GM23338 (cell line): ENCODE measurements around the gene SNX32. TPM values are rescaled to one million over a fixed set of nuclear protein-coding genes. Genes with fewer than 3 reads are reported as not detected.

Experiments
- ATAC-seq: fragments of 200-7000 bp; cut with Tn5 transposase; 3 replicates; pipeline ENCODE4 v1.9.1; 2020
- DNase-seq: peaks from one replicate; pipeline ENCODE4 v3.0.0-alpha.2; 2015; ENCODE audit warnings: low spot score
- H2AFZ ChIP-seq: fragments of 200-600 bp; sonication (generic); 2 replicates; pipeline ENCODE4 v1.8.0; 2016; ENCODE audit warnings: antibody characterized with exemption, mild to moderate bottlenecking, moderate library complexity
- H3F3A ChIP-seq: fragments of 200-600 bp; sonication (generic); replicated peaks from 2 replicates; pipeline ENCODE4 v1.8.0; 2017; ENCODE audit warnings: antibody characterized with exemption, mixed run types, low read depth
- H3K27ac ChIP-seq: fragments of 200-600 bp; sonication (generic); 2 replicates; pipeline ENCODE4 v1.6.1; 2016; ENCODE audit warnings: low read depth
- H3K27me3 ChIP-seq: fragments of 200-600 bp; sonication (generic); 2 replicates; pipeline ENCODE4 v1.8.0; 2016; ENCODE audit warnings: mild to moderate bottlenecking, mixed run types, moderate library complexity; ENCODE audit not compliant: insufficient read depth
- H3K36me3 ChIP-seq: fragments of 200-600 bp; sonication (generic); 2 replicates; pipeline ENCODE4 v1.8.0; 2016; ENCODE audit warnings: mild to moderate bottlenecking; ENCODE audit not compliant: insufficient read depth
- H3K4me1 ChIP-seq: fragments of 200-600 bp; sonication (generic); 2 replicates; pipeline ENCODE4 v1.8.0; 2016; ENCODE audit warnings: mild to moderate bottlenecking, moderate library complexity; ENCODE audit not compliant: insufficient read depth
- H3K4me2 ChIP-seq: fragments of 200-600 bp; sonication (generic); 2 replicates; pipeline ENCODE4 v1.7.1; 2017; ENCODE audit warnings: mixed run types
- H3K4me3 ChIP-seq: fragments of 200-600 bp; sonication (generic); 2 replicates; pipeline ENCODE4 v1.6.1; 2016; ENCODE audit warnings: mixed run types
- H3K79me2 ChIP-seq: fragments of 200-600 bp; sonication (generic); replicated peaks from 2 replicates; pipeline ENCODE4 v1.8.0; 2017; ENCODE audit warnings: mild to moderate bottlenecking; ENCODE audit not compliant: insufficient read depth
- H3K9me2 ChIP-seq: fragments of 200-600 bp; sonication (generic); 2 replicates; pipeline ENCODE4 v1.8.0; 2017; ENCODE audit not compliant: insufficient read depth
- H4K20me1 ChIP-seq: fragments of 200-600 bp; sonication (generic); replicated peaks from 2 replicates; pipeline ENCODE4 v1.8.0; 2017; ENCODE audit warnings: mild to moderate bottlenecking; ENCODE audit not compliant: insufficient read depth
- H3K27ac Mint-ChIP-seq: 2 replicates; pipeline ENCODE4 v1.8.0; 2020; ENCODE audit warnings: inconsistent platforms, mild to moderate bottlenecking, moderate library complexity, mixed read lengths
- H3K27me3 Mint-ChIP-seq: 3 replicates; pipeline ENCODE4 v1.8.0; 2022; ENCODE audit warnings: low read depth, mild to moderate bottlenecking, moderate library complexity, mixed read lengths, inconsistent platforms; ENCODE audit not compliant: insufficient read depth, poor library complexity
- H3K36me3 Mint-ChIP-seq: 3 replicates; pipeline ENCODE4 v1.8.0; 2021; ENCODE audit warnings: low read depth, mild to moderate bottlenecking, inconsistent platforms, moderate library complexity, mixed read lengths
- H3K4me1 Mint-ChIP-seq: 3 replicates; pipeline ENCODE4 v1.8.0; 2020; ENCODE audit warnings: mild to moderate bottlenecking, inconsistent platforms, mixed read lengths
- H3K4me3 Mint-ChIP-seq: 3 replicates; pipeline ENCODE4 v1.8.0; 2021; ENCODE audit warnings: moderate library complexity, mild to moderate bottlenecking, inconsistent platforms, mixed read lengths
- H3K9me3 Mint-ChIP-seq: 3 replicates; pipeline ENCODE4 v1.8.0; 2020; ENCODE audit warnings: moderate library complexity, mild to moderate bottlenecking, inconsistent platforms, mixed read lengths
- CREB1 ChIP-seq: fragments of 250-450 bp; sonication (Bioruptor Pico); IDR thresholded peaks from 2 replicates; pipeline ENCODE4 v1.5.0; 2020; ENCODE audit warnings: low read depth, mild to moderate bottlenecking, moderate library complexity
- NANOG ChIP-seq: IDR thresholded peaks from 2 replicates; pipeline ENCODE4 v1.6.1; 2016; ENCODE audit warnings: antibody characterized with exemption, borderline replicate concordance
- POLR2AphosphoS5 ChIP-seq: IDR thresholded peaks from 2 replicates; pipeline ENCODE4 v1.6.1; 2016; ENCODE audit warnings: antibody characterized with exemption, low read depth
- polyA plus RNA-seq: library from polyadenylated mRNA; unstranded; fragments of >200 nt; fragmentation: Nextera tagmentation; extraction: Ambion mirVana; gene quantifications from 2 replicates; pipeline ENCODE4 v1.2.1, GENCODE V29; 2016
- total RNA-seq: library from RNA; depleted of rRNA; stranded (reverse); fragments of >200 nt; shearing (Covaris generic); gene quantifications from 2 replicates; pipeline ENCODE4 v1.2.3, GENCODE V29; 2014
- TF ChIP-seq, protein P1 (sequence below): IDR thresholded peaks from one replicate; pipeline ENCODE4 v1.6.1; 2018; ENCODE audit warnings: antibody characterized with exemption; ENCODE audit not compliant: unreplicated experiment
- TF ChIP-seq, protein P2 (sequence below), 2 experiments: fragments of 200-600 bp in 1 of 2; sonication (generic) in 1 of 2; conservative IDR thresholded peaks; 2 replicates each; pipeline versions ENCODE4 v1.5.1 to v1.6.1; 2016 to 2017; ENCODE audit warnings: antibody characterized with exemption in 2 of 2, low read depth in 2 of 2, mild to moderate bottlenecking in 2 of 2, moderate library complexity in 1 of 2

The SNX32 gene
- total and polyA plus RNA-seq, 2 experiments from 2014 or later = 0.49 to 1.2 TPM

DNA sequence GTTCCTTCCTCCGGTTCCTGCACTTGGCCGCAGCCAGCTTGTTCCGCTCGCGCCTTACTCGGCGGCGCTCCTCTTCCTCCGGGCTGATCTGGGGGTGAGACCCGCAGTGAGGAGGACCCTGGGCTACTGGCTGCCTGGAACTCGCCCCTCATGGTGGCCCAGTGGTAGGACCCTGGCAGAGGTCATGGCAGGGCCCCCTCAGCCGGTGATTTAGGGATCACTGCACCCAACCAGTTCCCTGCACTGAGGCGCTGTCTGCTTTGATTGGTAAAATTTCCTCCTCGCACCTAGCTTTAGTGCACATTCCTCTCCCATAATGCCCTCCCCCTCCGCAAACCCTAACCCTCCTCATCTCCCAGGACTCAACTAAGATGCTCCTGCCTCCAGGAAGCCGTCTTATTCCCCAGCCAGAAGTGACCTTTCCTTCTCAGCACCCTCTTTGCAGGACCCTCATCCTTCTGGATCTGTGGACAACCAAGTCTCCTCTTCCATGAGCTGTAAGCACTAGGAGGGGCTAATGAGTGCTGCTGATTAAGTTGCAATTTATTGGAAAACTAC lies 60.4 kb downstream of the SNX32 start:
- H3K9me3 Mint-ChIP-seq = peaks cover 2% of the 10 kb centered on the region; the same call in 1 of the 3 replicates
- Histone ChIP-seq H3K4me2 (no peak overlapping the region), H3K27ac (no peak overlapping the region), H3K4me3 (no peak overlapping the region), H3K27me3 (peaks cover 36% of the 10 kb centered on the region), H3K36me3 (no peaks in the 10 kb centered on the region), H3K79me2 (peaks cover 4% of the 10 kb centered on the region), H3K9me2 (no peaks in the 10 kb centered on the region), H2AFZ (no peak overlapping the region), H3F3A (peaks cover 25% of the 10 kb centered on the region), H3K4me1 (peaks cover 30% of the 10 kb centered on the region), H4K20me1 (peaks cover 7% of the 10 kb centered on the region)
- H3K27ac Mint-ChIP-seq = no peak overlapping the region
- peaks cover 9% of the 10 kb centered on the region for H3K36me3 Mint-ChIP-seq
- DNase-seq (no peak), ATAC-seq (no peak)
- peak overlapping the region; percentile 38; the same call in 1 of the 3 replicates for H3K4me3 Mint-ChIP-seq
- H3K4me1 Mint-ChIP-seq = peaks cover 34% of the 10 kb centered on the region
- H3K27me3 Mint-ChIP-seq = peaks cover 47% of the 10 kb centered on the region
- TF ChIP-seq, protein P1, sequence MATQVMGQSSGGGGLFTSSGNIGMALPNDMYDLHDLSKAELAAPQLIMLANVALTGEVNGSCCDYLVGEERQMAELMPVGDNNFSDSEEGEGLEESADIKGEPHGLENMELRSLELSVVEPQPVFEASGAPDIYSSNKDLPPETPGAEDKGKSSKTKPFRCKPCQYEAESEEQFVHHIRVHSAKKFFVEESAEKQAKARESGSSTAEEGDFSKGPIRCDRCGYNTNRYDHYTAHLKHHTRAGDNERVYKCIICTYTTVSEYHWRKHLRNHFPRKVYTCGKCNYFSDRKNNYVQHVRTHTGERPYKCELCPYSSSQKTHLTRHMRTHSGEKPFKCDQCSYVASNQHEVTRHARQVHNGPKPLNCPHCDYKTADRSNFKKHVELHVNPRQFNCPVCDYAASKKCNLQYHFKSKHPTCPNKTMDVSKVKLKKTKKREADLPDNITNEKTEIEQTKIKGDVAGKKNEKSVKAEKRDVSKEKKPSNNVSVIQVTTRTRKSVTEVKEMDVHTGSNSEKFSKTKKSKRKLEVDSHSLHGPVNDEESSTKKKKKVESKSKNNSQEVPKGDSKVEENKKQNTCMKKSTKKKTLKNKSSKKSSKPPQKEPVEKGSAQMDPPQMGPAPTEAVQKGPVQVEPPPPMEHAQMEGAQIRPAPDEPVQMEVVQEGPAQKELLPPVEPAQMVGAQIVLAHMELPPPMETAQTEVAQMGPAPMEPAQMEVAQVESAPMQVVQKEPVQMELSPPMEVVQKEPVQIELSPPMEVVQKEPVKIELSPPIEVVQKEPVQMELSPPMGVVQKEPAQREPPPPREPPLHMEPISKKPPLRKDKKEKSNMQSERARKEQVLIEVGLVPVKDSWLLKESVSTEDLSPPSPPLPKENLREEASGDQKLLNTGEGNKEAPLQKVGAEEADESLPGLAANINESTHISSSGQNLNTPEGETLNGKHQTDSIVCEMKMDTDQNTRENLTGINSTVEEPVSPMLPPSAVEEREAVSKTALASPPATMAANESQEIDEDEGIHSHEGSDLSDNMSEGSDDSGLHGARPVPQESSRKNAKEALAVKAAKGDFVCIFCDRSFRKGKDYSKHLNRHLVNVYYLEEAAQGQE = no peak
- no peak for TF ChIP-seq POLR2AphosphoS5
- TF ChIP-seq, protein P2, sequence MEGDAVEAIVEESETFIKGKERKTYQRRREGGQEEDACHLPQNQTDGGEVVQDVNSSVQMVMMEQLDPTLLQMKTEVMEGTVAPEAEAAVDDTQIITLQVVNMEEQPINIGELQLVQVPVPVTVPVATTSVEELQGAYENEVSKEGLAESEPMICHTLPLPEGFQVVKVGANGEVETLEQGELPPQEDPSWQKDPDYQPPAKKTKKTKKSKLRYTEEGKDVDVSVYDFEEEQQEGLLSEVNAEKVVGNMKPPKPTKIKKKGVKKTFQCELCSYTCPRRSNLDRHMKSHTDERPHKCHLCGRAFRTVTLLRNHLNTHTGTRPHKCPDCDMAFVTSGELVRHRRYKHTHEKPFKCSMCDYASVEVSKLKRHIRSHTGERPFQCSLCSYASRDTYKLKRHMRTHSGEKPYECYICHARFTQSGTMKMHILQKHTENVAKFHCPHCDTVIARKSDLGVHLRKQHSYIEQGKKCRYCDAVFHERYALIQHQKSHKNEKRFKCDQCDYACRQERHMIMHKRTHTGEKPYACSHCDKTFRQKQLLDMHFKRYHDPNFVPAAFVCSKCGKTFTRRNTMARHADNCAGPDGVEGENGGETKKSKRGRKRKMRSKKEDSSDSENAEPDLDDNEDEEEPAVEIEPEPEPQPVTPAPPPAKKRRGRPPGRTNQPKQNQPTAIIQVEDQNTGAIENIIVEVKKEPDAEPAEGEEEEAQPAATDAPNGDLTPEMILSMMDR (conservative IDR thresholded peaks at IDR 0.05; ENCODE audit: low read depth in 2 of 2) = 0 out of 4 replicates have a peak, but pooled peaks of 1 of the 2 experiments have one; percentile 3

DNA sequence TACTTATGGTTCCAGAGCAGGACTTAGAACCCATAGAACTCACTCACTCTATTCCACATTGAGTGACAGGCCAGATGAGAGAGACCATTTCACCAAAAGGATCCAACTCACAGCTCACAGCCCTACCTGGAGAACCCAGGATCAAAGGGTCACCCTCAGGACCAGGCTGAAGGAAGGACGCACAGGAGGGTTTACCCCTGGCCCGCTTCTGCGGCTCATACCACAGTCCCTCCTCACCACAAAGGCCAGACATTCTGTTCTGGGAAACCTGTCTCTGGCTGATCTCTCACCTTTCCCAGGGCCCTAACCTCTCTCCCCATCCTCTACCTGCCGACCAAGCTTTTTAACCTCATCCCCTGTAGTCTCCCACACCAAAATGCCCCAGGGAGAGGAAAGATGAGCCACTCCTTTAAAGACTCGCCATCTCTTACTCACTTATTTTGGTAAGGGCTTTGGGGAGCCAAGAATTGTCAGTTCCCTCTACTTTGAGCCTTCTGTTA lies 61.8 kb downstream of the SNX32 start:
- Mint-ChIP-seq H3K36me3 (peaks cover 9% of the 10 kb centered on the region), H3K4me3 (no peak overlapping the region; the same call in 2 of the 3 replicates), H3K4me1 (peaks cover 22% of the 10 kb centered on the region), H3K9me3 (peaks cover 2% of the 10 kb centered on the region; the same call in 1 of the 3 replicates), H3K27me3 (peaks cover 40% of the 10 kb centered on the region), H3K27ac (no peak overlapping the region)
- Histone ChIP-seq H3K27me3 (peaks cover 34% of the 10 kb centered on the region), H3K27ac (no peak overlapping the region), H3K4me1 (peaks cover 19% of the 10 kb centered on the region), H3F3A (peaks cover 15% of the 10 kb centered on the region), H3K79me2 (peaks cover 4% of the 10 kb centered on the region), H4K20me1 (peaks cover 7% of the 10 kb centered on the region), H3K4me3 (no peak overlapping the region), H3K4me2 (no peak overlapping the region), H2AFZ (no peak overlapping the region), H3K36me3 (no peaks in the 10 kb centered on the region), H3K9me2 (no peaks in the 10 kb centered on the region)
- DNase-seq = no peak
- ATAC-seq = no peak
- TF ChIP-seq, protein P1 = no peak
- TF ChIP-seq CREB1 (no peak), NANOG (no peak)
- TF ChIP-seq, protein P2 (conservative IDR thresholded peaks at IDR 0.05; ENCODE audit: low read depth in 2 of 2) = no peak
